ENCODE results near the gene PARP14. TPM values are rescaled to one million over a fixed set of nuclear protein-coding genes. Genes with fewer than 3 reads are reported as not detected.
"Not testable (repeated sequence)": the region's sequence is repeated elsewhere in the genome, so short reads cannot be mapped to it uniquely, and the experiment has no call there.

Gene PARP14
- total RNA-seq, 1 experiment from 2014 or later: 46.0 TPM

DNA sequence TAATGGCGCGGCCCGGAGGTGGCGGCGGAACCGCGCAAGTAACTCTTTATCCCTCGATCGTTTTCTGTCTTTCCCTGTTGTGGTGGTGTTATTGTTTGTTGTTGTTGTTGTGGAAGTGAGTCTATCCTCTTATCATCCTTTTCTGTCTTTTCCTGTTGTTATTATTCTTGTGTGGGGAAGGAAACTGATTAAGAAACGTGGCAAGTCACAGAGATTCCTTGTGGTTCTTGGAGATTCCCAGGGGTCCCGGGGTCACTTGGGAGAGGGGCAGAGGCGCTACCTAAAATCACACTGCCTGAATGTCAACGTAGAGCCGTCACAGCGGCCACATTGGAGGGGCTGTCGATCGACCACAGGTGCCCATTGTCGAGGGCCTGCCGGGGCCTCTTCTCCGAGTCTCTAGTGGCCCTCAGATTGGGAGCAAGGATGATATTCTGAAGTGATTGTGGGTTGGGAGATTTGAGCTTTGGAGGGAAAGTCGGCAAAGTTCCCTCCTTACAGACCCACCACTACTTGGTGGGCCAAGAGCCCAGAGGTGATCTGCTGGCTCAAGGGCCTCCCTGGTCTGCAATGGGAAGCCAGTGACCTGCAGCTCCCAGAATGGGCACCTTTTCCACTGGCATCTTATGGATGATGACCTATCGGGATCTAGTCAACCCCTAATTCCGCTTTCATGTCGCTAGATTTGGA, 790 bp downstream of the PARP14 start:
- ATAC-seq (no peak), DNase-seq (ENCODE audit: low read depth, low spot score) (no peak)
- BruUV-seq (replicated peaks): no TSS peak
- ChIA-PET CTCF (no interaction called here), POLR2A (interaction anchor here (0.7 kb wide), 1 partner anchor 249 kb away, joined by 4 read pairs; no protein-coding TSS in a partner anchor)
- in situ Hi-C loops (cut with HindIII; ENCODE audit: low pct_unique_long_range_greater_than_20kb, low sequenced_read_pairs): no loop called here
- H3K4me3 ChIP-seq (ENCODE audit: low read depth in 2 of 2, low read length in 2 of 2): peak overlapping the region; percentile 81 to 82
- no peaks in the 10 kb centered on the region; the same call in 1 of the 2 replicates for H3K36me3 ChIP-seq (ENCODE audit: control insufficient read depth, insufficient read depth, low read length)
- no peaks in the 10 kb centered on the region for H3K27me3 ChIP-seq (ENCODE audit: control insufficient read depth, insufficient read depth, low read length)
- intact Hi-C loops (cut with micrococcal nuclease; ENCODE audit: unreplicated experiment): no loop called here
- TF ChIP-seq TCF7L2 (IDR thresholded peaks at IDR 0.05; ENCODE audit: low read depth, low read length) (no peak), SIN3A (IDR thresholded peaks at IDR 0.05; ENCODE audit: borderline replicate concordance, insufficient read depth, low read depth, low read length) (no peak; the same call in 1 of the 2 replicates), POLR2AphosphoS5 (IDR thresholded peaks at IDR 0.05; ENCODE audit: low read depth, low read length) (no peak)
- TF ChIP-seq, protein P1, sequence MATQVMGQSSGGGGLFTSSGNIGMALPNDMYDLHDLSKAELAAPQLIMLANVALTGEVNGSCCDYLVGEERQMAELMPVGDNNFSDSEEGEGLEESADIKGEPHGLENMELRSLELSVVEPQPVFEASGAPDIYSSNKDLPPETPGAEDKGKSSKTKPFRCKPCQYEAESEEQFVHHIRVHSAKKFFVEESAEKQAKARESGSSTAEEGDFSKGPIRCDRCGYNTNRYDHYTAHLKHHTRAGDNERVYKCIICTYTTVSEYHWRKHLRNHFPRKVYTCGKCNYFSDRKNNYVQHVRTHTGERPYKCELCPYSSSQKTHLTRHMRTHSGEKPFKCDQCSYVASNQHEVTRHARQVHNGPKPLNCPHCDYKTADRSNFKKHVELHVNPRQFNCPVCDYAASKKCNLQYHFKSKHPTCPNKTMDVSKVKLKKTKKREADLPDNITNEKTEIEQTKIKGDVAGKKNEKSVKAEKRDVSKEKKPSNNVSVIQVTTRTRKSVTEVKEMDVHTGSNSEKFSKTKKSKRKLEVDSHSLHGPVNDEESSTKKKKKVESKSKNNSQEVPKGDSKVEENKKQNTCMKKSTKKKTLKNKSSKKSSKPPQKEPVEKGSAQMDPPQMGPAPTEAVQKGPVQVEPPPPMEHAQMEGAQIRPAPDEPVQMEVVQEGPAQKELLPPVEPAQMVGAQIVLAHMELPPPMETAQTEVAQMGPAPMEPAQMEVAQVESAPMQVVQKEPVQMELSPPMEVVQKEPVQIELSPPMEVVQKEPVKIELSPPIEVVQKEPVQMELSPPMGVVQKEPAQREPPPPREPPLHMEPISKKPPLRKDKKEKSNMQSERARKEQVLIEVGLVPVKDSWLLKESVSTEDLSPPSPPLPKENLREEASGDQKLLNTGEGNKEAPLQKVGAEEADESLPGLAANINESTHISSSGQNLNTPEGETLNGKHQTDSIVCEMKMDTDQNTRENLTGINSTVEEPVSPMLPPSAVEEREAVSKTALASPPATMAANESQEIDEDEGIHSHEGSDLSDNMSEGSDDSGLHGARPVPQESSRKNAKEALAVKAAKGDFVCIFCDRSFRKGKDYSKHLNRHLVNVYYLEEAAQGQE (IDR thresholded peaks at IDR 0.05; ENCODE audit: insufficient read depth in 1 of 2, low read depth in 2 of 2, low read length in 1 of 2): no peak
- TF ChIP-seq, protein P2, sequence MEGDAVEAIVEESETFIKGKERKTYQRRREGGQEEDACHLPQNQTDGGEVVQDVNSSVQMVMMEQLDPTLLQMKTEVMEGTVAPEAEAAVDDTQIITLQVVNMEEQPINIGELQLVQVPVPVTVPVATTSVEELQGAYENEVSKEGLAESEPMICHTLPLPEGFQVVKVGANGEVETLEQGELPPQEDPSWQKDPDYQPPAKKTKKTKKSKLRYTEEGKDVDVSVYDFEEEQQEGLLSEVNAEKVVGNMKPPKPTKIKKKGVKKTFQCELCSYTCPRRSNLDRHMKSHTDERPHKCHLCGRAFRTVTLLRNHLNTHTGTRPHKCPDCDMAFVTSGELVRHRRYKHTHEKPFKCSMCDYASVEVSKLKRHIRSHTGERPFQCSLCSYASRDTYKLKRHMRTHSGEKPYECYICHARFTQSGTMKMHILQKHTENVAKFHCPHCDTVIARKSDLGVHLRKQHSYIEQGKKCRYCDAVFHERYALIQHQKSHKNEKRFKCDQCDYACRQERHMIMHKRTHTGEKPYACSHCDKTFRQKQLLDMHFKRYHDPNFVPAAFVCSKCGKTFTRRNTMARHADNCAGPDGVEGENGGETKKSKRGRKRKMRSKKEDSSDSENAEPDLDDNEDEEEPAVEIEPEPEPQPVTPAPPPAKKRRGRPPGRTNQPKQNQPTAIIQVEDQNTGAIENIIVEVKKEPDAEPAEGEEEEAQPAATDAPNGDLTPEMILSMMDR (IDR thresholded peaks at IDR 0.05): no peak
- H3K27ac ChIP-seq (ENCODE audit: low read length): peak overlapping the region; percentile 89
- H3K4me1 ChIP-seq (ENCODE audit: control insufficient read depth, insufficient read depth, low read length): peaks cover 31% of the 10 kb centered on the region
- no peaks in the 10 kb centered on the region for H3K9me3 ChIP-seq (ENCODE audit: control insufficient read depth, insufficient read depth, low read depth, low read length)

DNA sequence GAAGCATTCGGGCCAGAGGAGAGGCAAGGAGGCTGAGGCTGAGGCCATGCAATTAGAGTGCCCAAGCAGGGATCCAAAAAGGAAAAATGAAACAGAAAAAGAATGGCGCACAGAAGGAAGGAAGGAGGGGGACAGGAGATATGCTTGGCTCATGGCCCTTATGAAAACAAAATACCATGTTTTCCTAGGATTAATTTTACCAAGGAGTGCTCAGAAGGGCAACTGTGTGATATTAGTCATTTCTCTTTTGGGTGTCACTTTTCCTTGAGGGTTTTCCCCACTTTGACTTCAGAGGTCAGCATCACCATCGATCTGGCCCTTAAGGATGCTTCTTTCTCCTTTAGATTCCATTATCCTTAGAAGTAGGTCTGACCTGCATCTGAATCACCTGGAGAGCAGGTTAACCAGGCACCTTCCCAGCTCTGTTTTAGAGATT, 1.4 kb downstream of the PARP14 start:
- H3K4me3 ChIP-seq (ENCODE audit: low read depth in 2 of 2, low read length in 2 of 2): peak overlapping the region; percentile 81 to 82
- in situ Hi-C loops (cut with HindIII; ENCODE audit: low pct_unique_long_range_greater_than_20kb, low sequenced_read_pairs): no loop called here
- no peak for DNase-seq (ENCODE audit: low read depth, low spot score)
- H3K27ac ChIP-seq (ENCODE audit: low read length): peak overlapping the region; percentile 89
- TF ChIP-seq POLR2AphosphoS5 (IDR thresholded peaks at IDR 0.05; ENCODE audit: low read depth, low read length) (no peak), TCF7L2 (IDR thresholded peaks at IDR 0.05; ENCODE audit: low read depth, low read length) (no peak), SIN3A (IDR thresholded peaks at IDR 0.05; ENCODE audit: borderline replicate concordance, insufficient read depth, low read depth, low read length) (no peak)
- TF ChIP-seq, protein P2 (IDR thresholded peaks at IDR 0.05): no peak
- TF ChIP-seq, protein P1 (IDR thresholded peaks at IDR 0.05; ENCODE audit: insufficient read depth in 1 of 2, low read depth in 2 of 2, low read length in 1 of 2): no peak
- ChIA-PET POLR2A (no interaction called here), CTCF (no interaction called here)
- peaks cover 31% of the 10 kb centered on the region for H3K4me1 ChIP-seq (ENCODE audit: control insufficient read depth, insufficient read depth, low read length)
- BruUV-seq (replicated peaks): no TSS peak
- H3K36me3 ChIP-seq (ENCODE audit: control insufficient read depth, insufficient read depth, low read length): peaks cover 2% of the 10 kb centered on the region; the same call in 1 of the 2 replicates
- ATAC-seq: no peak
- H3K9me3 ChIP-seq (ENCODE audit: control insufficient read depth, insufficient read depth, low read depth, low read length): no peaks in the 10 kb centered on the region
- intact Hi-C loops (cut with micrococcal nuclease; ENCODE audit: unreplicated experiment): no loop called here
- H3K27me3 ChIP-seq (ENCODE audit: control insufficient read depth, insufficient read depth, low read length): no peaks in the 10 kb centered on the region

DNA sequence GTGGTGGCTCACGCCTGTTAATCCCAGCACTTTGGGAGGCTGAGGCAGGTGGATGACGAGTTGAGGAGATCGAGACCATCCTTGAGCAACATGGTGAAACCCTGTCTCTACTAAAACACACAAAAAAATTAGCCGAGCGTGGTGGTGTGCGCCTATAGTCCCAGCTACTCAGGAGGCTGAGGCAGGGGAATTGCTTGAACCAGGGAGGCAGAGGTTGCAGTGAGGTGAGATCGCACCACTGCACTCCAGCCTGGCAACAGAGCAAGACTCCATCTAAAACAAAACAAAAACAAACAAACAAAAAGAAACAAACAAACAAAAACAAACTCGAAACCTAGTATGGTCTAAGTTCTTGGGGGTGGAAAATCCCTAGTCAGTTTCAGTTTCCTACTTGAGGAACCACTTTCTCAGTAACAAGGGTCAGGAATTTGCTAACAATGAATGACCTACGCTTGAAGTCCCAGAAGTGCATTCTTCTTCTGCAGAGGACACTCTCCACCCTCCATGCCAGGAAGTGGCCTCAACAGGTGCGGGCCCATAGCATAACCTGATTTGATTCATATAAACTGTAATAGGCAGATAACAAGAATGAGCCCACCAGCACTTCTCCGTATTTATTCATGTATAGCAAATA, 2.3 kb downstream of the PARP14 start:
- H3K4me3 ChIP-seq (ENCODE audit: low read depth in 2 of 2, low read length in 2 of 2); intact Hi-C loops (cut with micrococcal nuclease; ENCODE audit: unreplicated experiment); H3K27me3 ChIP-seq (ENCODE audit: control insufficient read depth, insufficient read depth, low read length); CTCF ChIA-PET; H3K9me3 ChIP-seq (ENCODE audit: control insufficient read depth, insufficient read depth, low read depth, low read length); H3K36me3 ChIP-seq (ENCODE audit: control insufficient read depth, insufficient read depth, low read length); BruUV-seq (replicated peaks); ATAC-seq; DNase-seq (ENCODE audit: low read depth, low spot score); in situ Hi-C loops (cut with HindIII; ENCODE audit: low pct_unique_long_range_greater_than_20kb, low sequenced_read_pairs): not testable (repeated sequence)
- Histone ChIP-seq H3K27ac (ENCODE audit: low read length) (peak overlapping the region; percentile 29; the same call in 1 of the 2 replicates), H3K4me1 (ENCODE audit: control insufficient read depth, insufficient read depth, low read length) (peaks cover 31% of the 10 kb centered on the region)
- POLR2A ChIA-PET: interaction anchor here (0.7 kb wide), 1 partner anchor 186 kb away, joined by 3 read pairs; no protein-coding TSS in a partner anchor

All from Panc1 (cell line).